NCI-H187 (cell line): ENCODE data around the gene ALKAL2.
"Not testable (repeated sequence)": the region's sequence is repeated elsewhere in the genome, so short reads cannot be mapped to it uniquely, and the experiment has no call there.

ENCODE experiments used
- DNase-seq, 2 experiments: peaks; one replicate each; lab custom pipeline; 2025; lab: John Stamatoyannopoulos, UW

The ALKAL2 gene

GRCh38 chr2:287911-288757 is at the start of gene ALKAL2:
TSS of gene ALKAL2 (minus strand) at chr2:288091. CDS start at chr2:287835, 256 bp downstream.
- DNase-seq: no peak

GRCh38 chr2:336949-337348 is 49.1 kb upstream of the ALKAL2 start:
- not testable (repeated sequence) for DNase-seq

- DNase-seq: no peak
These were observed 48.5 kb upstream of the ALKAL2 start for GRCh38 chr2:336360-336759.

GRCh38 chr2:332592-332991 is 44.7 kb upstream of the ALKAL2 start:
- DNase-seq: no peak

- no peak for DNase-seq
These were observed 40.9 kb upstream of the ALKAL2 start for GRCh38 chr2:328761-329160.

- DNase-seq: no peak
These were observed 35.1 kb upstream of the ALKAL2 start for GRCh38 chr2:323035-323434.

- no peak for DNase-seq
These were observed 34.4 kb upstream of the ALKAL2 start for GRCh38 chr2:322326-322725.

GRCh38 chr2:320561-320960 is 32.7 kb upstream of the ALKAL2 start:
- DNase-seq: no peak

GRCh38 chr2:319059-319600 is 31.2 kb upstream of the ALKAL2 start:
- no peak for DNase-seq

- DNase-seq: no peak
These were observed 29.9 kb upstream of the ALKAL2 start for GRCh38 chr2:317501-318424.

- no peak for DNase-seq
These were observed 28.5 kb upstream of the ALKAL2 start for GRCh38 chr2:316381-316780.

GRCh38 chr2:315925-316324 is 28.0 kb upstream of the ALKAL2 start:
- not testable (repeated sequence) for DNase-seq

- DNase-seq: no peak
These were observed 26.9 kb upstream of the ALKAL2 start for GRCh38 chr2:314561-315336.

GRCh38 chr2:313991-314390 is 26.1 kb upstream of the ALKAL2 start:
- no peak for DNase-seq

GRCh38 chr2:310994-311393 is 23.1 kb upstream of the ALKAL2 start:
- DNase-seq: no peak

- no peak for DNase-seq
These were observed 22.1 kb upstream of the ALKAL2 start for GRCh38 chr2:309954-310510.

GRCh38 chr2:309148-309953 is 21.5 kb upstream of the ALKAL2 start:
- DNase-seq: peak in 1 of 2 experiments; percentile 43

- no peak for DNase-seq
These were observed 17.5 kb upstream of the ALKAL2 start for GRCh38 chr2:305366-305765.

- DNase-seq: no peak
These were observed 8.5 kb upstream of the ALKAL2 start for GRCh38 chr2:296354-296753.

- no peak for DNase-seq
These were observed 7.2 kb upstream of the ALKAL2 start for GRCh38 chr2:295090-295489.
